ENCODE measurements around the gene PHACTR3. TPM values are rescaled to one million over a fixed set of nuclear protein-coding genes. Genes with fewer than 3 reads are reported as not detected.

PHACTR3 gene
- polyA plus RNA-seq, 1 donor (not counting 4 experiments of a cell fraction or from before 2014, with no cell fraction given): 2.6 TPM

GRCh38 chr20:59743767-59744485, 139.6 kb downstream of the PHACTR3 start:
- no peak overlapping the region for H3K4me2 ChIP-seq (ENCODE audit: control insufficient read depth, extremely low read depth, insufficient read depth, low read depth, low read length)
- FAIRE-seq: no peak
- no peaks in the 10 kb centered on the region for H3K79me2 ChIP-seq (ENCODE audit: control insufficient read depth, insufficient read depth, low read length)
- DNase-seq (ENCODE audit: low read depth, low spot score): no peak
- H3K27ac ChIP-seq (ENCODE audit: control insufficient read depth, insufficient read depth, low read length): no peak overlapping the region
- dilution Hi-C loops (cut with MboI; ENCODE audit: extremely low pct_ligation_motif_present, low sequenced_read_pairs): no loop called here
- no peaks in the 10 kb centered on the region for H3K9me1 ChIP-seq (ENCODE audit: control insufficient read depth, extremely low read depth, insufficient read depth, low read length)
- H2AFZ ChIP-seq (ENCODE audit: control insufficient read depth, low read length): no peak overlapping the region
- H4K20me1 ChIP-seq (ENCODE audit: control insufficient read depth, extremely low read depth, insufficient read depth, low read length): no peaks in the 10 kb centered on the region
- H3K27me3 ChIP-seq (ENCODE audit: control insufficient read depth, extremely low read depth, insufficient read depth, low read length): no peaks in the 10 kb centered on the region
- H3K4me1 ChIP-seq (ENCODE audit: control insufficient read depth, extremely low read depth, insufficient read depth, low read length): no peaks in the 10 kb centered on the region
- no peaks in the 10 kb centered on the region for H3K36me3 ChIP-seq (ENCODE audit: control insufficient read depth in 2 of 2, extremely low read depth in 1 of 2, insufficient read depth in 2 of 2, low read length in 2 of 2)
- no peaks in the 10 kb centered on the region for H3K9me3 ChIP-seq (ENCODE audit: control insufficient read depth, low read depth, low read length)
- H3K4me3 ChIP-seq (ENCODE audit: control insufficient read depth in 2 of 3, extremely low read depth in 1 of 3, insufficient read depth in 2 of 3, low read depth in 1 of 3, low read length in 3 of 3): no peak overlapping the region
- TF ChIP-seq CTCF (optimal IDR thresholded peaks at IDR 0.05 in 1 of 3, IDR thresholded peaks at IDR 0.05 in 1 of 3, conservative IDR thresholded peaks at IDR 0.05 in 1 of 3; ENCODE audit: extremely low read depth in 1 of 3, insufficient read depth in 2 of 3, low read length in 3 of 3): peak in 1 of 3 experiments; percentile 30
- TF ChIP-seq EZH2 (IDR thresholded peaks at IDR 0.05; ENCODE audit: low read length): no peak
- no peak overlapping the region for H3K9ac ChIP-seq (ENCODE audit: control insufficient read depth, extremely low read depth, insufficient read depth, low read length)

DNA sequence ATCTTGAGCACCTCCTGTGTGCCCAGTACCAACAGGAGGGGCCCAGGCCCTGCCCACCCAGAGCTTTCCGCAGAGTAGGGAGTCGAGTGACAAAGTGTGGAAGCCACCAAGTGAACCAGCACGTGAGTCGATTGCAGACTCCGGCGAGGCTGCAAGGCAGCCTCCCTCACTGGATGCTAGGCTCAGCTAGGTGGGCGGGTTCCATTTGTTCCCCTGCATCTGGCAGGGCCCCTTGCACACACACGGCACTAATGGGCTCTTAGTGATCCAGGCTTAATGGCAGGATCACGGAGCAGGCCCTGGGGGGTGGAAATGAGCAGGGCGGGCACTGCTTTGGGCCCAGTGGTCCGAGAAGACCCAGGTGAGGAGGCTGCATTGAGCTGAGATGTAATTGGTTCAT, 140.4 kb downstream of the PHACTR3 start:
- H3K4me1 ChIP-seq (ENCODE audit: control insufficient read depth, extremely low read depth, insufficient read depth, low read length): no peaks in the 10 kb centered on the region
- no peak for TF ChIP-seq CTCF (optimal IDR thresholded peaks at IDR 0.05 in 1 of 3, IDR thresholded peaks at IDR 0.05 in 1 of 3, conservative IDR thresholded peaks at IDR 0.05 in 1 of 3; ENCODE audit: extremely low read depth in 1 of 3, insufficient read depth in 2 of 3, low read length in 3 of 3)
- TF ChIP-seq EZH2 (IDR thresholded peaks at IDR 0.05; ENCODE audit: low read length): no peak
- H3K9ac ChIP-seq (ENCODE audit: control insufficient read depth, extremely low read depth, insufficient read depth, low read length): no peak overlapping the region
- no peaks in the 10 kb centered on the region for H3K36me3 ChIP-seq (ENCODE audit: control insufficient read depth in 2 of 2, extremely low read depth in 1 of 2, insufficient read depth in 2 of 2, low read length in 2 of 2)
- no peak overlapping the region for H3K4me2 ChIP-seq (ENCODE audit: control insufficient read depth, extremely low read depth, insufficient read depth, low read depth, low read length)
- no peaks in the 10 kb centered on the region for H3K27me3 ChIP-seq (ENCODE audit: control insufficient read depth, extremely low read depth, insufficient read depth, low read length)
- DNase-seq (ENCODE audit: low read depth, low spot score) (no peak), FAIRE-seq (no peak)
- H3K9me3 ChIP-seq (ENCODE audit: control insufficient read depth, low read depth, low read length): no peaks in the 10 kb centered on the region
- no peaks in the 10 kb centered on the region for H3K79me2 ChIP-seq (ENCODE audit: control insufficient read depth, insufficient read depth, low read length)
- dilution Hi-C loops (cut with MboI; ENCODE audit: extremely low pct_ligation_motif_present, low sequenced_read_pairs): no loop called here
- H3K27ac ChIP-seq (ENCODE audit: control insufficient read depth, insufficient read depth, low read length): no peak overlapping the region
- no peak overlapping the region for H3K4me3 ChIP-seq (ENCODE audit: control insufficient read depth in 2 of 3, extremely low read depth in 1 of 3, insufficient read depth in 2 of 3, low read depth in 1 of 3, low read length in 3 of 3)
- no peaks in the 10 kb centered on the region for H3K9me1 ChIP-seq (ENCODE audit: control insufficient read depth, extremely low read depth, insufficient read depth, low read length)
- no peak overlapping the region for H2AFZ ChIP-seq (ENCODE audit: control insufficient read depth, low read length)
- H4K20me1 ChIP-seq (ENCODE audit: control insufficient read depth, extremely low read depth, insufficient read depth, low read length): no peaks in the 10 kb centered on the region
